ENCODE data around the gene DLG2.
A peak's percentile ranks its signal among the peaks of the same experiment; 100 is the strongest.

DLG2 gene

GRCh38 chr11:84260862-84261261 lies 1366.3 kb downstream of the DLG2 start:
- DNase-seq (ENCODE audit: low spot score) = no peak

GRCh38 chr11:84256618-84257017 lies 1370.5 kb downstream of the DLG2 start:
- DNase-seq (ENCODE audit: low spot score) = no peak

- DNase-seq (ENCODE audit: low spot score) = no peak
Measured at GRCh38 chr11:84255483-84255882, 1371.7 kb downstream of the DLG2 start.

- DNase-seq (ENCODE audit: low spot score) = no peak
Measured at GRCh38 chr11:84250834-84251613, 1376.1 kb downstream of the DLG2 start.

DNA sequence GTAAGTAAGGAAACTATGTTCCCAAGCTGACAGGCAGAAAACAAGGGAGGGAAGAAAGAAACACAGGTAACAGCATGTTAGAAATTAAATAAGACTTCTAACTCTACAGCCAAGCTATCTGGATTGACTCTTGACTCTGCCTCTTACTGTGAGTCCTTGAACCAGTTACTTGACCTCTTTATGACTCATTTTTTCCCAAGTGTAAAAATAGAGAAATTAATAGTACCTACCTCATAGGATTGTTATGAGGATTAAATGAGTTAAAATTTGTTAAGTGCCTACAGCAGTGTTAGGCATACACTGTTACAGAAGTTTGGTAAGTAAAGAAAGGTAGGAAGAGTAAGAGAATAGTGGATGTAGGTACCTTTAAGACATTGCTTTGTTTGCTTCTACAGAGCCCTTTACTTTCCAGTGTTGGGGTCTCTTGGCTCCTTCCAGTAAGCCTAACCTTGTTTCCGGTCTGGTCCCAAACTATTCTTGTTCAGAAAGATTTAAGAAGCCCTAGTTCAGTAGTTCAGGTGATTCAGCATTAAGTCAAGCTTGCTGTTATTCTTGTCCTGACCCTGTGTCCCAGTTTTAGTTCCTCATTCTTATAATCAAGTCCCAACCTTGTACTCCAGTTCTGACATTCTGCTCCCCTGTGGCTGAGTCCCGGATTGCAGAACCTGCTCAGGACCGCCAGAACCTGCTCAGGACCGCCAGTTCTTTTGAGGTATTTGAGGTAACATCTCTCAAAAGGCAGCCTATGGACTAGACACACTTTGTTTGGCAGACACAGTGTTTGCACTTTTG lies 1377.6 kb downstream of the DLG2 start:
- DNase-seq (ENCODE audit: low spot score) = no peak

- no peak for DNase-seq (ENCODE audit: low spot score)
Measured at GRCh38 chr11:84247926-84248325, 1379.2 kb downstream of the DLG2 start.

DNA sequence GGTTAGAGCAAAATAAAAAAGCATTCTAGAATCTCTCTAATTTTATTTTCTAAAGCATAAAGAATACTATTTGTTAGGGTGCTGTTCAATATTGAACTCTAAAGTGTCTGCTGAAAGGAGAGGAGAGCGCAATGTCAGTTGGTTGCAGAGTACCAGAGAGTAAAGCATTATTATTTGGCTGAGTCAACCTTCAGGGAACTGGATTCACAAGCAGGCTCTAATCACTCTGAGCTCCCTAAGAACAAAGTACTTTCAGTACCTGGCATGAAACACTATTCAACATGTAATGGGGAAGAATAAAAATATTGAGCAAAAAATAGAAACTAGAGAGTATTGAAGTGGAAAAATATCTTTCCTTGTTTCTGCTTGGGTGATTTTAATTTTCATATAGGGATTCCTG lies 1380.0 kb downstream of the DLG2 start:
- no peak for DNase-seq (ENCODE audit: low spot score)

DNA sequence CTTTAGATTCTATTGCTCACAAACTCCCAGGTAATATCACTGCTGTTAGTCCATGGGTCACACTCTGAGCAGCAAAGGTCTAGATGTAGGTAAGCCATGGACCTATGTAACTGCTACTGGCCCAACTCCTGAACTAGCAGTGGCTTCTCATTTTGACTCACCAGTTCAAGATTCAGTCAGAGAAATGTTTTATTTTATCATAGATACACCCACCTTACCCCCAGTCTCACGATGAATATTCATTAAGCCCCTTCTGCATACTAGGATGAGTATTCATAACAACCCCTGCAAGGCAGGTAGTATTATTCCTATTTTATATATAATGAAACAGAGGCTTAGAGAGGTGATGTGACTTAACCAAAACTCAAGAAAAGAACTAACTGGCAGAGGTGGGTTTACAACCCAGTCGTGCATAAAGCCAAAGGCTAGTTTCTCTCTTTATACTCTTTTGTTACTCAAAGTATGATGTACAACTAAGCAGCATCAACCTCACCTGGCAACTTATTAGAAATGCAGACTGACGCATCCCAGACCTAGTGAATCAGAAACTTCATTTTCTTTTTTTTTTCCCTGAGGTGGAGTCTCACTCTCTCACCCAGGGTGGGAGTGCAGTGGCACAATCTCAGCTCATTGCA lies 1383.4 kb downstream of the DLG2 start:
- DNase-seq (ENCODE audit: low spot score) = no peak

DNA sequence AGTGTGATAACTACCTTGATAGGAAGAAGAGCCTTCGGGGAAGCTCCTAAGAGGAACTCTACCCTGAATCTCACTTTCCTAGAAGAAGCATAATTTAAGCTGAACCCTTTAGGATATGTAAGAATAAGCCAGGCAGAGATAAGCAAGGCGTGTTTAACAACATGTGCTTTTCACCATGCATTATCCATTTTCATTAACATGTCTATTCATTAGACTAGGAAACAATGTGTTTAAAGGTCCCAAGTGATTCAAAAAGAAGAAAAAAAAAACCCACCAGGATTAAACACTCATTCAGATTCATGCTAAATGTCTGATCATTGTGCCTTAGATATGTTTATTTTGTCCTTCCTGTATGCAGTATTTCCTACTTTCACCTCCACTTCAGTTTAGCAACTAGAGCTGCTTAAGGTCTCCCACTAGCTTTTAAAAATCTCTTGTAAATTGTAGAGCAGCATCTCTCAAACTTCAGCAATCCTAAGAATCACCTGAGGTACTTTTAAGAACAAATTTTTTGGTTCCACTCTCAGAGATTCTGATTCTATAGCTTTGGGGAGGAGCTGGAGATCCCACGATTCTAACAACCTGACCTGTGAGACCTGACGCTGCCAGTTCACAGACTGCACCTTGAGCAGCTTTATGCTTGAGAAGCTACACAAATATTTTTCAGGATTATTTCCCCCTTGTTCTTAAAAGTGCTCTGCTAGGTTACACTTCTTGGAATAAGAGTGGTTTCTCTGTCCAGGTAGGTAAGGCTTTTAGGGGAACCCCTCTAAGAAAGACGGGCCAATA lies 1385.6 kb downstream of the DLG2 start:
- no peak for DNase-seq (ENCODE audit: low spot score)

DNA sequence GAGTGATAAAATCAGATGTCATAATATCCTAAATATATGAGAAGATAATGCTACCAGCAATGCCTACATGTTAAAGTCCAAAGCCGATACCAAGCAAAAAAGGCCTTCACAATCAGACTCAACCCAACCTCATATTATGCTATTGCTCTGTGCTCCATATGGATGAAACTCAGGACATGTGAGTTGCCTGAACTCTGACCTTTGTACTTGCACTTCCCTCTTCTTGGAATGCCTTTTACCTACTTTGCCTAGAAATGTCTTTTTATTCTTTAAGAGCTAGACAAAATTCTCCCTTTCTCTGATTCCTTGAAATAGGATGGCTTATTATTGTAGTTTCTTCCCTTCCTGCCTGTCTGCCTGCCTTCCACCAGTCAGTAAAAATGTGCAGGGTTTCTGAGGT lies 1386.3 kb downstream of the DLG2 start:
- no peak for DNase-seq (ENCODE audit: low spot score)

DNA sequence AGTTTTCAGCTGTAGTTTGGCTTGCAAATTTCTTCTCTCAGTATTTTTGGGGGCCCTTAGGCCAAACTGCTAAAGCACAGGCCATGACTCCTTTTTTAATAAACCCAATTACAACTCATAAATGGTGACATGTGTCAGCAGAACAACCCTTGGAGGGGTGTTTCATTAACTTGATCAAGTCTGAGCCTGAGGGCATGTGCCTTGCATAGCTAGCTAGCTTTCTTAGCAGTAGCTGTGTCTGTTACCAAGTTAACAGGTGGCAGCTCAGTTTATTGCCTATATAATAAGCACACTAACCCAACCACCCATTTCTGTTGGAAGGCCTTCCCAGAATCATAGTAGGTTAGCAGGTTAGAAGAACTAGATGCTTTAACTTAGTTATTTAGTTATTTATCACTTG lies 1390.7 kb downstream of the DLG2 start:
- no peak for DNase-seq (ENCODE audit: low spot score)

- no peak for DNase-seq (ENCODE audit: low spot score)
Measured at GRCh38 chr11:84234462-84235202, 1392.5 kb downstream of the DLG2 start.

DNA sequence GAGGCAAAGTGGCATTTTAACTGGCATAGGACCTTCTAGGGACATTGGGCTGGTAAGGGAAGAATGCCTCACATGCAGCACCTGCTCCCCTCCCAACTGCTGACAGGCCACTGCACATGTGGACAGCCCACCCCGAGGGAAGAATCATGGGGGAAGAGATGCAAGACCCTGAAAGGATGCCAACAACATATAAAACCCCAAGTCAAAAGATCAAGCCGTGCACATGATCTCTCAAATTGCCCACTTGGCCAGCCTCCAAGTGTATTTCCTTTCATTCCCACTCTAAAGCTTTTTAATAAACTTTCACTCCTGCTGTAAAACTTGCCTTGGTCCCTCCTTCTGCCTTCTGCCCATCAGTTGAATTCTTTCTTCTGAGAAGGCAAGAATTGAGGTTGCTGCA lies 1393.1 kb downstream of the DLG2 start:
- no peak for DNase-seq (ENCODE audit: low spot score)

DNA sequence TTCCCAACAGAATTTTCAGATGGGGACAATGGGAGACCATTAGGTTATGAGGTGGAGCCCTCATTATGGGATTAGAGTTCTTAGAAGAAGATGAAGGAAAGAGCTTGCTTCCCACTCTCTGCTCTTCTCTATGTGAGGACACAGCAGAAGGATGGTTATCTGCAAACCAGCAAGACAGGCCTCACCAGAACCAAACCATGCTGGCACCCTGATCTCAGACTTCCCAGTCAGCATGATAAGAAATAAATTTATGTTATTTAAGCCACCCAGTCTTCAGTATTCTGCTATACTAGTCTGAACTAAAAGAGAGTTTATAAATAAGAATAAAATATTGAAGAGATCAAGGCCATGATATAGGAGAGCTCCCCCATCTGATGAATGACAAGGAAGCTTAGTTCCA lies 1394.6 kb downstream of the DLG2 start:
- no peak for DNase-seq (ENCODE audit: low spot score)

DNA sequence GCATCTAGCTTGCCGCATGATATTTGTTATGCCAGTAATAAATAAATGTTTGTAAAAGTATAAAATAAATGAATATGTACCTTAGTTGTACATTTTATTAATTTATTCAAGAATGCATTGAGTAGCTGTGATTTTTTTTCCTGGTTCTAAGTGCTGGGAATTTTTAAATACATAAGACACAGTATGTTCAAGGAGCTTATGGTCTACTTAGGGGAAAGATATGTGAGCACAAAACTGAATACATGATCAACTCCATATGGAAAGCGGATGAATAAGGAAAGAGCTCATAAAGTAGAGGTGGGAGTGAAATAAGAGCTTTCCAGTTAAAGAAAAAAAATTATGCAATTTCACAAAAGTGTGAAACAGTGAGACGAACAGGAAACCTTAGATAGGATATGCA lies 1396.7 kb downstream of the DLG2 start:
- no peak for DNase-seq (ENCODE audit: low spot score)

GRCh38 chr11:84227970-84228665 lies 1399.0 kb downstream of the DLG2 start:
- no peak for DNase-seq (ENCODE audit: low spot score)

DNA sequence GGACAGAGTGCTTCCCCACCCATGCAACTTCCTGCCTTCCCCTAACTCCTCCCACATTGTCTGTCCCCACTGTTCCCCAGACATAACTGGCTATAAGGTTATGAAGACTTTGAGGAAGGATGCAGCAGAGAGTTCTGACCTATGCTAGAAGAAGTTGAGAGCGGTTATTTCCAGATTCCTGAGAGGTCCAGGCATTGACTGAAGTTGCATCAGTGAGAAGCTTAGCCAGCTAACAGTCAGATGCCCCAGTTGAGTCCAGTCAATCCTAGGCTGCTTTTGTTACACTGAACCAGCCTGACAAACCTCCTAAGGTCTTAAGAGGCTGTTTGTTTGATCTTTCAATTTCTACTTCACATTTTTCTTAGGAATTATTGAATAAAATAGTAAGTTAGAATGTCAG lies 1403.1 kb downstream of the DLG2 start:
- DNase-seq (ENCODE audit: low spot score) = peak; percentile 3

- DNase-seq (ENCODE audit: low spot score) = no peak
Measured at GRCh38 chr11:84218318-84218717, 1408.8 kb downstream of the DLG2 start.

- DNase-seq (ENCODE audit: low spot score) = no peak
Measured at GRCh38 chr11:84215672-84216071, 1411.5 kb downstream of the DLG2 start.

- no peak for DNase-seq (ENCODE audit: low spot score)
Measured at GRCh38 chr11:84214557-84214956, 1412.6 kb downstream of the DLG2 start.

Data from SW480 (cell line).